Loucy (cell line): ENCODE data around the gene VWA1.
"Not testable (repeated sequence)": the region's sequence is repeated elsewhere in the genome, so short reads cannot be mapped to it uniquely, and the experiment has no call there.

Source experiments
- H2AFZ ChIP-seq: fragments of 200-600 bp; sonication (generic); 2 replicates; pipeline ENCODE4 v1.6.0; 2016; ENCODE audit warnings: antibody characterized with exemption, mild to moderate bottlenecking, low read length, moderate library complexity
- H3F3A ChIP-seq: fragments of 200-600 bp; 2 replicates; pipeline ENCODE4 v1.6.0; 2016; ENCODE audit warnings: antibody characterized with exemption, low read depth, mild to moderate bottlenecking
- H3K27me3 ChIP-seq: fragments of 200-600 bp; sonication (generic); 2 replicates; pipeline ENCODE4 v1.6.1; 2014; ENCODE audit warnings: low read length, mild to moderate bottlenecking; ENCODE audit not compliant: insufficient read depth, poor library complexity, severe bottlenecking
- H3K36me3 ChIP-seq: fragments of 200-600 bp; sonication (generic); 2 replicates; pipeline ENCODE4 v1.6.1; 2016; ENCODE audit warnings: low read length; ENCODE audit not compliant: insufficient read depth
- H3K4me1 ChIP-seq: fragments of 200-600 bp; sonication (generic); 2 replicates; pipeline ENCODE4 v1.5.1; 2014; ENCODE audit warnings: low read length, mild to moderate bottlenecking; ENCODE audit not compliant: insufficient read depth, poor library complexity, severe bottlenecking
- H3K4me2 ChIP-seq: fragments of 200-600 bp; sonication (generic); 2 replicates; pipeline ENCODE4 v1.6.0; 2014; ENCODE audit warnings: antibody characterized with exemption, low read length, low read depth, mild to moderate bottlenecking; ENCODE audit not compliant: poor library complexity, severe bottlenecking
- H3K4me3 ChIP-seq: fragments of 200-600 bp; sonication (generic); 2 replicates; pipeline ENCODE4 v1.5.1; 2014; ENCODE audit warnings: low read length, mild to moderate bottlenecking, mixed read lengths; ENCODE audit not compliant: poor library complexity, severe bottlenecking
- H3K79me2 ChIP-seq: fragments of 200-600 bp; sonication (generic); 2 replicates; pipeline ENCODE4 v1.6.1; 2014; ENCODE audit warnings: low read length; ENCODE audit not compliant: insufficient read depth
- H3K9ac ChIP-seq: fragments of 200-600 bp; sonication (generic); 2 replicates; pipeline ENCODE4 v1.6.0; 2014; ENCODE audit warnings: mild to moderate bottlenecking, low read depth, low read length, moderate library complexity; ENCODE audit not compliant: poor library complexity, severe bottlenecking
- H3K9me2 ChIP-seq: fragments of 200-600 bp; sonication (generic); replicated peaks from 2 replicates; pipeline ENCODE4 v1.6.1; 2016; ENCODE audit warnings: low read depth, low read length, mixed read lengths
- H3K9me3 ChIP-seq: fragments of 200-600 bp; sonication (generic); 2 replicates; pipeline ENCODE4 v1.6.1; 2014; ENCODE audit warnings: mild to moderate bottlenecking, antibody characterized with exemption, low read length, low read depth; ENCODE audit not compliant: insufficient read depth
- H4K20me1 ChIP-seq: fragments of 200-600 bp; sonication (generic); 2 replicates; pipeline ENCODE4 v1.6.0; 2014; ENCODE audit warnings: antibody characterized with exemption, low read length, mild to moderate bottlenecking; ENCODE audit not compliant: insufficient read depth, poor library complexity, severe bottlenecking
- EZH2phosphoT487 ChIP-seq: fragments of 200-600 bp; IDR thresholded peaks from 2 replicates; pipeline ENCODE4 v1.6.1; 2018; ENCODE audit warnings: antibody characterized with exemption, mild to moderate bottlenecking, moderate library complexity, borderline replicate concordance
- TF ChIP-seq, protein P1 (sequence below): fragments of 200-600 bp; sonication (generic); conservative IDR thresholded peaks from 2 replicates; pipeline ENCODE4 v1.5.1; 2014; ENCODE audit warnings: mild to moderate bottlenecking, antibody characterized with exemption, low read length

Gene VWA1

GRCh38 chr1:1463312-1463711, 27.8 kb downstream of the VWA1 start:
- Histone ChIP-seq H3K9me2 (no peaks in the 10 kb centered on the region), H3K79me2 (no peaks in the 10 kb centered on the region), H3K4me1 (no peaks in the 10 kb centered on the region), H3K9me3 (no peaks in the 10 kb centered on the region), H3K4me3 (no peak overlapping the region), H2AFZ (no peak overlapping the region), H3K27me3 (no peaks in the 10 kb centered on the region), H3K36me3 (no peaks in the 10 kb centered on the region), H3K4me2 (no peak overlapping the region), H4K20me1 (no peaks in the 10 kb centered on the region), H3F3A (no peaks in the 10 kb centered on the region), H3K9ac (no peak overlapping the region)
- TF ChIP-seq, protein P1, sequence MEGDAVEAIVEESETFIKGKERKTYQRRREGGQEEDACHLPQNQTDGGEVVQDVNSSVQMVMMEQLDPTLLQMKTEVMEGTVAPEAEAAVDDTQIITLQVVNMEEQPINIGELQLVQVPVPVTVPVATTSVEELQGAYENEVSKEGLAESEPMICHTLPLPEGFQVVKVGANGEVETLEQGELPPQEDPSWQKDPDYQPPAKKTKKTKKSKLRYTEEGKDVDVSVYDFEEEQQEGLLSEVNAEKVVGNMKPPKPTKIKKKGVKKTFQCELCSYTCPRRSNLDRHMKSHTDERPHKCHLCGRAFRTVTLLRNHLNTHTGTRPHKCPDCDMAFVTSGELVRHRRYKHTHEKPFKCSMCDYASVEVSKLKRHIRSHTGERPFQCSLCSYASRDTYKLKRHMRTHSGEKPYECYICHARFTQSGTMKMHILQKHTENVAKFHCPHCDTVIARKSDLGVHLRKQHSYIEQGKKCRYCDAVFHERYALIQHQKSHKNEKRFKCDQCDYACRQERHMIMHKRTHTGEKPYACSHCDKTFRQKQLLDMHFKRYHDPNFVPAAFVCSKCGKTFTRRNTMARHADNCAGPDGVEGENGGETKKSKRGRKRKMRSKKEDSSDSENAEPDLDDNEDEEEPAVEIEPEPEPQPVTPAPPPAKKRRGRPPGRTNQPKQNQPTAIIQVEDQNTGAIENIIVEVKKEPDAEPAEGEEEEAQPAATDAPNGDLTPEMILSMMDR, result no peak
- TF ChIP-seq EZH2phosphoT487, result no peak

DNA sequence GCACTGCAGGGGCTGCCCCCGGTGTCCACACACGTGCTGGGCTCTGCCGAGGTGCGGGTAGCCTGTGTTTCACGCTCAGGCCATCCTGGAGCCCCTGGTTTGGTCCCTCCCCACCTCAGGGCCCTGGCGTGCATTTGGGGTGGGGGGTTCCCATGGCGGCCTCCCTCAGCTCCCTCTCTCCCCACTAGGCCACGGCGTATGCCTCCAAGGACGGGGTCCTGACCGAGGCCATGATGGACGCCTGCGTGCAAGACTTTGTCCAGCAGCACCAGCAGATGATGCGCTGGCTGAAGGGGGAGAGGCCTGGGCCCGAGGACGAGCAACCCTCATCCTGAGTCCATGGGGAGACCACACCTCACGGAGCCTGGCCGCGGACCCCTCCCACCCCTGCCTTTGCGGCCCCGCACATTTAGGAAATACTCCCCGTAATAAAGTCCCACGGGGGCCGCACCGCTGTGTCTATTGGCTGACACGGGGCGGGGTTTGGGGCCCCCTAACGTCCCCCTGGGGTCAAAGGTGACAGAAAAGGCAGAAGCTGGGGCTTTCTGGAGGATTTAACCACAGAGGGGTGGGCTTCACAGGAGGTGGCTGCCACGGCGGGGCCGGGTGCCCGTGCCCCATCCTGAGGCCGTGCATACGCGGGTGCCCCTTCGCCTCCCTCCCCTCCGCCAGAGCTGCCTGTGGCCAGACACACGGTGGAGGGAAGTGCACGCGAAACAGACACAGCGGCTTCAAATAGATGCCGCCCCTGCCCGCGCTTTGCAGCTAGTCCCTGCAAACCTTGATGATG, 32.9 kb downstream of the VWA1 start:
- H3K4me2 ChIP-seq, result not testable (repeated sequence)

GRCh38 chr1:1470626-1471388, 35.3 kb downstream of the VWA1 start:
- TF ChIP-seq, protein P1, result no peak
- no peak for TF ChIP-seq EZH2phosphoT487
- H2AFZ ChIP-seq, result peak overlapping the region; percentile 85

More for the DNA sequence above, 32.9 kb downstream of the VWA1 start:
- H3K36me3 ChIP-seq, H2AFZ ChIP-seq, H3K27me3 ChIP-seq, H3K4me1 ChIP-seq, H3K9me2 ChIP-seq, H3K9me3 ChIP-seq, H4K20me1 ChIP-seq, H3K4me3 ChIP-seq, H3F3A ChIP-seq, H3K9ac ChIP-seq: not testable (repeated sequence)
- H3K79me2 ChIP-seq, result peaks cover 11% of the 10 kb centered on the region

More at GRCh38 chr1:1470626-1471388, 35.3 kb downstream of the VWA1 start:
- peaks cover 12% of the 10 kb centered on the region for H4K20me1 ChIP-seq
- H3K9me3 ChIP-seq, result no peaks in the 10 kb centered on the region
- H3K27me3 ChIP-seq, result no peaks in the 10 kb centered on the region
- no peaks in the 10 kb centered on the region for H3K9me2 ChIP-seq
- H3K36me3 ChIP-seq, result no peaks in the 10 kb centered on the region
- H3K4me2 ChIP-seq, result peak overlapping the region; percentile 72
- H3K4me1 ChIP-seq, result peaks cover 14% of the 10 kb centered on the region
- 0 out of 2 replicates have a peak, but pooled peaks cover 3% of the 10 kb centered on the region for H3F3A ChIP-seq
- peak overlapping the region; percentile 83 for H3K9ac ChIP-seq
- H3K4me3 ChIP-seq, result peak overlapping the region; percentile 85
- peaks cover 24% of the 10 kb centered on the region for H3K79me2 ChIP-seq
